22Rv1 (cell line): ENCODE measurements around the gene IL18R1.

Source experiments
- CTCF ChIP-seq: fragments of 450-650 bp; IDR thresholded peaks from 2 replicates; pipeline ENCODE4 v1.5.1; 2017; ENCODE audit warnings: mild to moderate bottlenecking
- ZFX ChIP-seq: fragments of 450-650 bp; IDR thresholded peaks from 2 replicates; pipeline ENCODE4 v1.6.1; 2017; ENCODE audit warnings: antibody characterized with exemption, borderline replicate concordance

GRCh38 chr2:102386004-102386403 is 30.4 kb downstream of the IL18R1 start:
- TF ChIP-seq CTCF: no peak
- TF ChIP-seq ZFX: no peak
